ENCODE data around the gene PHGDH.
"Not testable (repeated sequence)": the region's sequence is repeated elsewhere in the genome, so short reads cannot be mapped to it uniquely, and the experiment has no call there.

The PHGDH gene

DNA sequence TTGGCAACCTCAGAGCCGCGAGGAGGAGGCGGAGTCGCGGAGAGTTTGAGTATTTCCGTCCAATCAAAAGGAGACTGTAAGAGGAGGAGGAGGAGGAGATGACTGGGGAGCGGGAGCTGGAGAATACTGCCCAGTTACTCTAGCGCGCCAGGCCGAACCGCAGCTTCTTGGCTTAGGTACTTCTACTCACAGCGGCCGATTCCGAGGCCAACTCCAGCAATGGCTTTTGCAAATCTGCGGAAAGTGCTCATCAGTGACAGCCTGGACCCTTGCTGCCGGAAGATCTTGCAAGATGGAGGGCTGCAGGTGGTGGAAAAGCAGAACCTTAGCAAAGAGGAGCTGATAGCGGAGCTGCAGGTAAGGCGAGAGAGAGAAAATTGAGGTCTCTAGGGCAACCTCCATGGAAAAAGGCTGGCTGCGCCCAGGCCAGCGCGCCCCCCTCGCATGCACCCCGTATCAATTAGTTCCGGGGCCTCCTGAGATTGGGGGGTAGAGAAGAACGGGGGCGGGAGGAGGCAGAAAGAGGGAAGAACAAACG is at the start of gene PHGDH:
TSS of gene PHGDH (plus strand) at position 131 of the 538 bp plus-strand sequence. CDS start at position 220, 89 bp downstream.
- DNase-seq (ENCODE audit: low read depth), result no peak

DNA sequence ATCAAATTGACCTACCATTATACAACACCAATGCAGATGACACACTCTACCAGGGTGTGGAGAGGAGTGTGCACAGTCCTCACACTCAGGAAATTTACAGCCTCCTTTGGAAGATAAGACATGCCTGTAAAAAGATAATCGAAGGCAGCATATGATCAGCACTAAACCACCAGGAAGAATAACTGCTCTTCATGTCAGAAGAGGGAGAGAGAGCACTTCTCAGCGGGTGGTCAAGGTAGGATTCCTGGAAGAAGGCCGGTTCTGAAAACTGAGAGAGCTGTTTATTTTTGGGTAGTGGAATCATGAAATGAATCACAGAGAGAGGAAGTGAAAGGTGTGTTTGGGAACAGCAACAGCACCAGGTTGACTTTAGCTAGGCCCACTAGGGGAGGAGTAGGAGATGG is 49.7 kb upstream of the PHGDH start:
- no peak for DNase-seq (ENCODE audit: low read depth)

DNA sequence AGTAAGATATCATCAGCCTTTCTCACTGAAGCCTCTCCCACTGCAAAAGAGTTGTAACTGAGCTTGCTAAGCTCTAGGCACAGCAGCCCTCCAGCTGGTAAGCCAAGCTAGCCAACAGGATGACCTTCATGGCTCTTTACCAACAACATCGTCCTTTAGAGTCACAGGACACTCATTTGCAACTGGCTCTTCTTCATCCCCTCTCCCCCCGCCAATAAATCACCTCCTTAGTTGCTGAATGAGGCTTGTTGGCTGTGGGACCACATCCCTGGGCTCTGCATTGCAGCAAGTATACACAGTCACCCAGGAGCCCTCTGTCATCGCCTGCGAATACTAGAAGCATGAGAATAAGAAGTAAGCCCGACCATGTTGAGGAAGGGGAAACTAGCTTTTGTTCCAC is 47.7 kb upstream of the PHGDH start:
- no peak for DNase-seq (ENCODE audit: low read depth)

DNA sequence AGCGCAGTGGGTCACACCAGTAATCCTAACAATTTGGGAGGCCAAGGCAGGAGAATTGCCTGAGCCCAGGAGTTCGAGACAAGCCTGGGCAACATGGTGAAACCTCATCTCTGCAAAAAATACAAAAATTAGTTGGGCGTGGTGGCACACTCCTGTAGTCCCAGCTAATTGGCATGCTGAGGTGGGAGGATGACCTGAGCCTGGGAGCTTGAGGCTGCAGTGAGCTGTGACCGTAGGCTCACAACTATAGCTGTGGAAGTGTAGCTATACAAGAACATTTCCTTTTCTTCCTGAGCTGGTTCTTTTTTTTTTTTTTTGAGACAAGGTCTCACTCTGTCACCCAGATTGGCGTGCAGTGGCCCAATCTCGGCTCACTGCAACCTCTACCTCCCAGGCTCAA is 44.6 kb upstream of the PHGDH start:
- DNase-seq (ENCODE audit: low read depth), result no peak

DNA sequence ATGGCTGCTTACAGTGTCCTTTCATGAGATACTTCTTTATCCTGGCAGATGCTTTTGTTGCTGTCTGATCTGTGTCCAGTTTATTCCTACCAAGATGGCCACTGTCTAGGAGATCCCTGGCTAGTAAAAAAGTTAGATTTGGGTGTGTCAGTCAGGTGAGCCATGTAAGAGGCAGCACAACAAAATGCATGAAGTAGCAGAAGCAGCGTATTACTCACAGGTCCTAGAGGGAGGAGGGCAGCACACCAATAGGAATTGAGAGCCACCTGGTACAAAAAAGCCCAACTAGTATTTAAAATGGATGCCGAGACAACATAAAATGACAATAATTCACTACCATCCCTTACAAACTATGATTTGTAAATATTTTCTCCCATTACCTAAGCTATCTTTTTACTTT is 40.8 kb upstream of the PHGDH start:
- no peak for DNase-seq (ENCODE audit: low read depth)

DNA sequence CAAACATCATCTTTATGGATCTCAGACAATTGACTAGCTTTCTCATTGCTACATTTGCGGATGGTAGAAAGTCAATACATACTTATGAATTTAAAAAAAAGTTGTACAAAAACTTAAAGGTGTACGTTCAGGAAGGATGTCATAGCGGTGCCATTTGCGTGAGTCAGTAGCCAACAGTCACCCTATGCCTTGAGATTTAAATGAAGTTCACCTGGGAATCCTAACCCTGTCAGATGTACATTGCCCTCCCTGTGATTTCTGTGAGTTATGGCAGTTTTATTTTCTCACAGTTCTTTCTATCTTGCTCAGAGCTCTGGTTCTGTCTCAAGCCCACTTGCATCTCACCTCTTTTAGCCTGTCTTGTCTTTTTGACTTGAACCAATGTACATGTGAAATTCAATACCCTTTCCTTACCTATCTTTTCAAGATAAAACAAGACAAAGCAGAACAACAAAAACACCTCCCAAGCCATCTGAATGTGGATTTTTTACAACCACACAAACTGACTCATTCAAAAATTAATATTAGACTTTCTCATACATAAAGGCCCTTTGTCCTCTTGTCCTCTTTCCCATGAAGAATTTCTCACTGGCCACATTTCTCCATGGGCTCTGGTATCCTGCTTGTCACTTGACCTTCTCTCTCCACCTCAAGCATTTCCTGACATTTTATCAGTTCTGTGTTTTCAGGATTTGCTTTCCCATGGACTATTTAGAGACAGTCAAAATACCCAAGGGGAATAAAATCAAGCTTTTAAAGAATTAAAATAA is 38.4 kb upstream of the PHGDH start:
- no peak for DNase-seq (ENCODE audit: low read depth)

DNA sequence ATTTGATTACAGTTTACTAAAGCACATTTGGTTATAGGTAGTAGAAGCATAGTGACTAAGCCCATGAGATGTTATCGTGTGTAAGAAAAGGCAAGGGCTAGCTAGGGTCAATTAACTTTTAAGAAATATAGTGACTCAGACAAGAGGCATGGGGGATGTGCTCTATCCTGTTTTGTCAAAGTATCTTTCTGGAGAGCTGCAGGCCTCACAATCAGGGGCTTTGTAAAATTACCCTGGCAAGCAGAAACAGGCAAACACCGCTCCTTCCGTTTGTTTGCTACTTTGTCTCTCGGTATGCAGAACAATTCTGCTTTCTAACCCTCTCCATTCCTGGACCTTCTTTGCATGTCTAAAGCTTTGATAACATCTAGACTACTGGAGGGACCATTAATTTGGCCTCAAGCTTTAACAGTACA is 37.6 kb upstream of the PHGDH start:
- DNase-seq (ENCODE audit: low read depth), result no peak

DNA sequence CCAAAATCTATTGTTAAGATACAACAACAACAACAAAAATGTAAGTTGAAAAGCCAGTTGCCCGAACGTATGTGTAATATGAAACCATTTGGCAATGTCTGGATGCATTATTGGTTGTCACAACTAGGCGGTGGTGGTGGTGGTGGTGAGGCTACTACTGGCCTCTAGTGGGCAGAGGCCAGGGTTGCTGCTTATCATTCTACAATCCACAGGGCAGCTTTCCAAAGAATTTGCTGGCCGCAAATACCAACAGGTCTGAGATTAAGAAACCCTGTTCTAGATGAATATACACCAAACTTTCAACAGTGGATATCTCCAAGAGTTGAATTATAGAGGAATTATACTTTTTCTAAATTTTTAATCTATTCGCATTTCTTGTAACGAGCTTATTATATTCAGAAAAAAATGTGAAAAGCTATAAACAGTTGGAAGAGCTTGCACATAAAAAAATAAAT is 36.9 kb upstream of the PHGDH start:
- no peak for DNase-seq (ENCODE audit: low read depth)

DNA sequence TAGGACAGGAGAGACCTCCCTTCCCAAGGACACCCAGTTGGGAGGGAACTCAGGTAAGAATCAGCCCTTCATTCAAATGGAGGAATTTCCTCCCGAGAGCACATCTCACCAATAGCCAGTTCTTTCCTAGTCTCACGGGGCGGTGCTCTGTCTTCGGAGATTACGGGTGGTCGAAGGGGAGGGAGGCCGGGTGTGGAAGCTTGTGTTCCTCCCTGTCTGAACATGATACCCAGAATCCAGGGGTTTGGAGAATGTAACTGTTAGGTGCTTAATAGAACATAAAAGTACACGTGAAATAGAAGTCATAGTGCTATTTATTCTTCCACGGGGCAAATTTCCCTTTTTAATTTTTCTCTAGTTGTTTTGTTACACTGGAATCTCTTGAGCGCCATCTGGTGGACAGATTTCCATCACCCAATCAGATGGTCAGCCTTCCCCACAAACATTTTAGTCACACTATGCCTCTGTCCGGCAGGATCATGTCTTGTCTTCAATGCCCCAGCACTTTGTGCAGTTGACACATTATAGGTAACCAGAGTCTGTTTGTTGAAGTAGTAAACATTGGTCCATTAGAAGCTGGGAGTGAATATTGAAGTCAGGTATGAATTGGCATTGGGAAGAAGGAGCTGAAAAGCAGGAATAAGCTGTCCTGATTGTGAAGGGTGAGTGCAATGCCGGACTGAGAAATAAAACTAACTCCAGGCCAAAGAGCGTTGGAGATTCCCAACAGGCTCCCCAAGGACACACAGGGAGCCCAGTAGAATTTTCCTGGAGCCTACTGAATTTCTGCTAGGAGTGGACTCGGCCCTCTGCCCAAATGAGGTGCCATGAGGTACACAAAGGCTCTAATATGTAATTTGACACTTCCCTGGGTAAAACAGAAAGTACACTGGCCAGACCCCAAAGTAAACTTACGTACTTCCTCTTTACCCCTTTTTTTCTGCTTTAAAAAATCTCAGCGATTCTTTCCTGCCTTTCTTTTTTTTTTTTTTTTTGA is 36.1 kb upstream of the PHGDH start:
- peak; percentile 13 for DNase-seq (ENCODE audit: low read depth)

DNA sequence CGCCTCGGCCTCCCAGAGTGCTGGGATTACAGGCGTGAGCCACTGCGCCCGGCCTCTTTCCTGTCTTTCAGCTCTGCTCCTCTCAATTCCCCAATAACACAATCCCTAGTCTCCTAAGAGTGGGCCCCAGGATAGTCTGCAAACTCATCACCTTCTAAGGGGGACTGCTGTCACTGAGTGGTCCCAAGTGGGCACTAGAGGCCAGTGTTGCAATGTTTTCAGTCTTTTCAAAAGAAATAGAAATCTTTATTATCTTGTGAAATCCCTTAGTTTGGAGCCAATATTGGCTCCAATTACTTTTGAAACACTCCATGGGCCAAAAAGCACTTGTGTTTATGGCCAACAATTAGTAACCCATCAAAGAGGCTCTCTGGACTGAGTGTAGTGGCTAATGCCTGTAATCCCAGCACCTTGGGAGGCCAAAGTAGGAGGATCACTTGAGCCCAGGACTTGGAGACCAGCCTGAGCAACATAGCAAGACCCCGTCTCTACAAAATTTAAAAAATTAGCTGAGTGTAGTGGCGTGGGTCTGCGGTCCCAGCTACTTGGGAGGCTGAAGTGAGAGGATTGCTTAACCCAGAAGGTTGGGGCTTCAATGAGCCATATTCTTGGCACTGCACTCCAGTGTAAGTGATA is 35.0 kb upstream of the PHGDH start:
- no peak for DNase-seq (ENCODE audit: low read depth)

DNA sequence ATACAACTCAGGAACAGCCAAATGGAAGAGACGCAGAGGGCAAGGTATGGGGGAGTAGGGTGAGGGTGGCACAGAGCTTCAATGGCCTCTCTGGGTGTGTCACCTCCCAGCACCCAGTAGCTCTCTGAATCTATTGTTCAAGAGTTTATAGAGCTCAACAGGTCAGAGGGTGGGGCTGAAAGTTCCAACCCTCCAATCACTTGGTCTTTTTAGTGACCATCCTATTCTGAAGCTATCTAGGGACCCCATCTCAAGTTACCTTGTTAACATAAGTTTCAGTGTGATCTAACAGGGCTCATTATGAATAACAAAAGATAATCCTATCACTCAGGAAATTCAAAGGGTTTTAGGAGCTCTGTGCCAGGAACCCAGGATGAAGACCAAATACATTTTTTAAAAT is 32.5 kb upstream of the PHGDH start:
- DNase-seq (ENCODE audit: low read depth), result no peak

DNA sequence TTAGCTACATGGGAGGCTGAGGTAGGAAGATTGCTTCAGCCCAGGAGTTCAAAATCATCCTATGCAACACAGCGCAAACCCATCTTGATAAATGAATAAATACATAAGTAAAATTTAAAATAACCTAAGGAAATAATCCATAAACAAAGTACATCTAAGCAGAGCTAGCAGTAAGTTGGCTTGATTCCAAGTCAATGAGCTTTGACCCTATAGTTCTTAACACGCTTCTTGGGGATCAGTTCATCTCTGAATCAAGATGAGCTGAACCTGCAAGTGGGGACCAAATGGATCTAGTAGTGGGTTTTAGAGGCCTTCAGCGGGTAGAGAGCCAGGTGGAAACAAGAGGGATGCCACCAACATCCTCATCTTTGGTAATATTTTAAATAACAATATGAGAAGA is 31.5 kb upstream of the PHGDH start:
- no peak for DNase-seq (ENCODE audit: low read depth)

DNA sequence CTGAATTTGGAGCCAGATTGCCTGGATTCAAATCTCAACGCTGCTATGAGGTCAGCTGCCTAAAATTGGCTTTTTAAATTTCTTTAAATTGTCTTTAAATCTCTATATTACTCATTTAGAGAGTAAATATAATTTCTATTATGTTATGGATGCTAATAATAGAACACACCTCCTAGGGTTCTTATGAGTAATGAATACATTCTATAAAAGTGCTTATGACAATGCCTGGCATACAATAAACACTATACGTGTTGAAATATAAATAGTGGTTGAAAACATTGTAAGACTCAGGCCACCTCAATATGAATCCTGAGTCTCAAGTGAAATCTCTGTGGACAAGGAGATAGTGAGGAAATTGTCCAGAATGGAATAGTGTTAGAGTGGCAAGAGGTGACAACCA is 31.0 kb upstream of the PHGDH start:
- no peak for DNase-seq (ENCODE audit: low read depth)

DNA sequence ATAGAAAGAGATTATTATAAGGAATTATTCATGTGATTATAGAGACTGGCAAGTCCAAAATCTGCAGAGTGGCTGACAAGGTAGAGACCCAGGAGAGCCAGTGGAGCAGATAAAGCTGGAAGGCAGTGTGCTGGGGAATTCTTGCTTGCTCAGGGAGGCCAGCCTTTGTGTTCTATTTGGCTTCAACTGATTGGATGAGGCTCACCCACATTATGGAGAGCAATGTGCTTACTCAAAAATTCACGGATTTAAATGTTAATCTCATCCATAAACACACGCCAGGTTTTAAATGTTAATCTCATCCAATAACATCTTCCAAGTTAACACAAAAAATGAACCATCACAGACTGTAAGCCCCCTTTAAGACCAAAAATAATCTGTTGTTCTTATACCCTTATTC is 30.2 kb upstream of the PHGDH start:
- no peak for DNase-seq (ENCODE audit: low read depth)

DNA sequence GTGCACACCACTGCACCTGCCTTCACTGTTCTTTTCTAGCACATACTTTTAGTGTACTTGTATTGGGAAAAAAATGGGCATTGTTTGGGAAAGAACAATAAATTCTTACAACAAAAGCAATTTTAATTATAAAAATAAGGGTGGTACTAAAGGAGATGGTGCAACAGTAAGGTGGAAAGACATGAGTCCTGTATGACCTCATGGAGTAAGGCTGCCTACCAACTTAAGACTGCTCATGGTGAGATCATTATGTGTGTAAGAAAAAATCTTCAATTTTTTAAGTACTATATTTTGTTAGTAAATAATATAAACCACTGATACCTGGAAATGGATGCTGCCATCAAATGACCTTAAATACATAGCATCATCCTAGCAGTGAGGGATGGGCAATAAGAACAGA is 29.6 kb upstream of the PHGDH start:
- no peak for DNase-seq (ENCODE audit: low read depth)

DNA sequence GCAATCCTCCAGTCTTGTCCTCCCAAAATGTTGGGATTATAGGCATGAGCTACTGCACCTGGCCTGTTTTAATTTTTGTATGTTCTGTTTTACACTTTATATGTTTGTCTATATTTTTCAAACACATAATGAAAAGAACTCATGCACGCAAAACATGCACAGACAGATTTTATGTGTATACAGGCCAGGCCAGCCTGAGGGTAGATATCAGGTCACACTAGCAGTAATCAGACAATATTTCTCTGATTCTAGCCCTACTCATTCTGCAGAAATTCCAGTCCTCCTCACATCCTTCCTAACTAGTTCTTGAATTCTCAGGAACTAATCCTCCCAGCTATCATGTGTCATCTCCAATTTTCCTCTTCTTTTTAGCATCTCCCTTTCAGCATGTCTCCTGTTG is 27.8 kb upstream of the PHGDH start:
- no peak for DNase-seq (ENCODE audit: low read depth)

DNA sequence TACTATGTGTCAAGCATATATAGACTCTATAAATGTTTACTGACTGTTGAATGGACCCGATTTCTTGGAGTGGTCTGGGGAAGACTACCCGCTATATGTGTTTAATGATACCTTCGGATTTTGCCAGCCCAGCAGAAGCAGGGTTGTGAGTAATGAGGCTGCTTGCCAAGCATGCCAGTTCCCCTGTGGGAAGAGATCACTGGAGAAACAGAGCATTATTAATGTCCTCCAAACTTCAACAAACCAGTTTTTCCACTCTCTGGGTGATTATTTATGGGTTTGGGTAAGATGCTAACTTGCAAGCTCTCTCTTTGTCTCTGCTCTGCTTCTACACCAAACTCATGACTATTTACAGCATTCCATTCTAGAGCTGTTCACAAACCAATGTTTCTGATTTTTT is 25.1 kb upstream of the PHGDH start:
- DNase-seq (ENCODE audit: low read depth), result no peak

DNA sequence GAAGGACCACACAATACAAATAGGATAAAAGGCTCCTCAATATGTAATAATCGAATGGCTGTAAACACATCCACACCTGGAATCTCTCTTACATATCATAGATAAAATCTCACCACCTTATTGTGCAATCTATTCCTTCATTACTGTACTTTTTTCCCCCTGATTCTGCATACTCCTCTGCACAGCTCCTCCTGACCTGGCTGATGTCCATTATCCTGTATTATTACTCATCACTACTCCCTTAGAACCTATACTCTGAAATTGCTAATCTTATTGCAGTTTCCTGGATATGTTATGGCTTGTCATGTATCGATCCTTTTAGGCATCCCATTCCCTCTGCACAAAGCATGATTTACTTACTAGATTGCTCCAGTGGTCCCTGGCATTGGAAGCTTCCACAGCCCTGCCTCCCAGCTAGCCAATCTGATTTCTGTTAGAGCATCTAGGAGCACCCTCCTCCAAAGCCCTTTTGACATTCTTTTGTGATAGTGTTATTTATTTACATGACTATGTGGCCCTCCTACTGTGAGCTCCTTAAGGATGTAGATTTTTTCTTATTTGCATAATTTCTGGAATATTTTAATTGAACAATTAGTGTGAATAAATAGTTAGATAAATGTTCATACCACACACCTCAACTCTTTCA is 24.2 kb upstream of the PHGDH start:
- no peak for DNase-seq (ENCODE audit: low read depth)

DNA sequence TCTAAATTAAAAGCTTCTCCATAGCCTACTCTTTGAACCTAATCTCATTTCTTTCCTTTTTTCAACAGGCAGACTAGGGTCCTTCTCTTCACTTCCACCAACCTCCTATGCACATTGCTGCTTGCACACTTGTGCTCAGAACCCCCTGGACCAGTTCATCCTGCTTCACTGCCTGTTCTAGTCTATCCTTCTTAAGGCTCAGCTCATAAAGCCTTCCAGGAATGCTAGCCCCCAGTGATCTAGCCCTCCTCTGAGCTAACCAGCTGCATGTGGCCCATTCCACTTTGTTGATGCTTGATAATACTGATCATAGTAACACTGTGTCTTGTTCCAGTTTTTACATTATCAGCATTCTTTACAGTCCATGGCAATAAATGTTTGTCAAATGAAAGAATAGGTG is 22.9 kb upstream of the PHGDH start:
- DNase-seq (ENCODE audit: low read depth), result no peak

DNA sequence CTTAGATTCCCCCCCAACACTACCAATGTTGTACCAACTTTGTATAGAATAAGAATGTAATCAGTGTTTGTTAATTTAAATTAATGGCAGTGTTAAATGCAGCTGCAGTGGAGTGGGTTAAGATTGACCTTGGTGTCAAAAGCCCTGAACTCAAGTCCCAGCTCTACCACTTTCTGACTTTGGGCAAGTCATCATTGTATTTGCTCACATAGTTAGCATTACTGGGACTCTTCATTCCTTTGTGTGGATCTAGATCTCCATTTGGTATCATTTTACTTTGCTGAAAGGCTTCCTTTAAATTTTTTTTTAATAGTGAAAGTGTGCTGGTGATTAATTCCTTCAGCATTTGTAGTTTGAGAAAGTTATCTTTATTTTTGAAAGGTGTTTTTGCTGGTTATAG is 22.2 kb upstream of the PHGDH start:
- no peak for DNase-seq (ENCODE audit: low read depth)

DNA sequence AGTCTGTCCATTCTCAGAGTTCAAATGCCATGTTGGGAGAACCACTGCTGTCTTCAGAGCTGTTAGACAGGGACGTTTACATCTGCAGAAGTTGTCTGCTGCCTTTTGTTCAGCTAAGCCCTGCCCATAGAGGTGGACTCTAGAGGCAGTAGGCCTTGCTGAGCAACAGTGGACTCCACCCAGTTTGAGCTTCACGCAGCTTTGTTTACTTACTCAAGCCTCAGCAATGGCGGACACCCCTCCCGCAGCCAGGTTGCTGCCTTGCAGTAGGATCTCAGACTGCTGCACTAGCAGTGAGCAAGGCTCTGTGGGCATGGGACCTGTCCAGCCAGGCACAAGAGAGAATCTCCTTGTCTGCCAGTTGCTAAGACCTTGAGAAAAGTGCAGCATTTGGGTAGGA is 14.9 kb upstream of the PHGDH start:
- DNase-seq (ENCODE audit: low read depth), result not testable (repeated sequence)

DNA sequence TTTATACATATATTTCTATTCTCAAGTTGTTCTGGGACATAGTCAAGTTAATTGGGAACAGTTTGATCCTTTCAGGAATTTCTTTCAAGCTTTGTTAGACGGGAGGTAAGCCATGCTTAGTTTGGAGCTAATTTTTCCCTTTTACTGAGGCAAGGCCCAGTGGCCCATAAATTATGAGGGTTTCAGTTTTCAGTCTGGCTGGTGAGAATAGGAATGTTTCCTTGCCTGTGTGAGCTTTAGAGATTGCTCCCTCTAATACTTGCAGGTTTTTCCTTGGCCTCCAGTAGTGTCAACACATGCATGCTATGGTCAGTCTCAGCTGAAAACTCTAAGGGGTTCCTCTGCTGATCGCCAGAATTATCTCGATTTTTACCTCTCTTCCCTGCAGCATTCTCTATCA is 14.1 kb upstream of the PHGDH start:
- DNase-seq (ENCODE audit: low read depth), result no peak

All from activated T-helper 9 cell treated with anti-CD3 and anti-CD28 coated beads, Interleukin-2, amount 50 U/mL, for 16 hours (primary cell).